Activated T-helper 1 cell treated with Interleukin-2 at 50 U/mL for 16 hours (primary cell): ENCODE measurements around the gene SLC44A3.

ENCODE experiments used
- DNase-seq: peaks from one replicate; pipeline ENCODE4 v3.0.0-alpha.2; 2020; ENCODE audit warnings: low read depth

The SLC44A3 gene

GRCh38 chr1:94803106-94803505 lies 17.1 kb upstream of the SLC44A3 start:
- no peak for DNase-seq

GRCh38 chr1:94803517-94804441 lies 16.4 kb upstream of the SLC44A3 start:
- DNase-seq: no peak

GRCh38 chr1:94804442-94804837 lies 15.7 kb upstream of the SLC44A3 start:
- DNase-seq: no peak

- no peak for DNase-seq
Measured at GRCh38 chr1:94805912-94806311, 14.2 kb upstream of the SLC44A3 start.

- no peak for DNase-seq
Measured at GRCh38 chr1:94806441-94806871, 13.7 kb upstream of the SLC44A3 start.

GRCh38 chr1:94807742-94808491 lies 12.2 kb upstream of the SLC44A3 start:
- no peak for DNase-seq

GRCh38 chr1:94808669-94809068 lies 11.5 kb upstream of the SLC44A3 start:
- DNase-seq: no peak

- no peak for DNase-seq
Measured at GRCh38 chr1:94812985-94813384, 7.2 kb upstream of the SLC44A3 start.

- no peak for DNase-seq
Measured at GRCh38 chr1:94816030-94816429, 4.1 kb upstream of the SLC44A3 start.

GRCh38 chr1:94817712-94818111 lies 2.4 kb upstream of the SLC44A3 start:
- DNase-seq: no peak

- no peak for DNase-seq
Measured at GRCh38 chr1:94819238-94819944, 766 bp upstream of the SLC44A3 start.

- no peak for DNase-seq
Measured at GRCh38 chr1:94820936-94821335, 779 bp downstream of the SLC44A3 start.

GRCh38 chr1:94821636-94822305 lies 1.6 kb downstream of the SLC44A3 start:
- no peak for DNase-seq

GRCh38 chr1:94823116-94823515 lies 3.0 kb downstream of the SLC44A3 start:
- DNase-seq: no peak

GRCh38 chr1:94825936-94826335 lies 5.8 kb downstream of the SLC44A3 start:
- no peak for DNase-seq

- no peak for DNase-seq
Measured at GRCh38 chr1:94827434-94827833, 7.3 kb downstream of the SLC44A3 start.

GRCh38 chr1:94828251-94828650 lies 8.1 kb downstream of the SLC44A3 start:
- DNase-seq: no peak

GRCh38 chr1:94831641-94832040 lies 11.5 kb downstream of the SLC44A3 start:
- DNase-seq: no peak

- no peak for DNase-seq
Measured at GRCh38 chr1:94832446-94832845, 12.3 kb downstream of the SLC44A3 start.

- DNase-seq: no peak
Measured at GRCh38 chr1:94832931-94833585, 12.9 kb downstream of the SLC44A3 start.

- no peak for DNase-seq
Measured at GRCh38 chr1:94836891-94837290, 16.7 kb downstream of the SLC44A3 start.
